ENCODE data around the gene NCAM1.
A peak's percentile ranks its signal among the peaks of the same experiment; 100 is the strongest.
"Not testable (repeated sequence)": the region's sequence is repeated elsewhere in the genome, so short reads cannot be mapped to it uniquely, and the experiment has no call there.

The NCAM1 gene

GRCh38 chr11:112961146-112961668 lies at the start of gene NCAM1:
NCAM1 (plus strand) TSS chr11:112961420.
- peak; percentile 5 for DNase-seq
- Histone ChIP-seq H3K36me3 (ENCODE audit: insufficient read depth, low read length) (no peaks in the 10 kb centered on the region), H3K27ac (ENCODE audit: low read length) (no peak within 1 kb of the TSS), H3K79me2 (ENCODE audit: insufficient read depth, low read length) (no peaks in the 10 kb centered on the region), H4K20me1 (ENCODE audit: insufficient read depth, low read length) (no peaks in the 10 kb centered on the region), H3K27me3 (ENCODE audit: insufficient read depth, low read length, poor library complexity) (no peaks in the 10 kb centered on the region), H3K9ac (ENCODE audit: low read depth, low read length) (no peak within 1 kb of the TSS), H3K4me3 (ENCODE audit: low read depth in 1 of 2, low read length in 2 of 2) (no peak within 1 kb of the TSS), H2AFZ (ENCODE audit: low read depth, low read length) (no peak within 1 kb of the TSS), H3K4me1 (ENCODE audit: insufficient read depth, low read length) (no peaks in the 10 kb centered on the region), H3K4me2 (ENCODE audit: insufficient read depth, low read length) (no peak within 1 kb of the TSS), H3K9me3 (ENCODE audit: insufficient read depth, low read length, severe bottlenecking) (no peaks in the 10 kb centered on the region)
- TF ChIP-seq EZH2 (IDR thresholded peaks at IDR 0.05; ENCODE audit: borderline replicate concordance, low read depth, low read length, severe bottlenecking) (no peak), CTCF (IDR thresholded peaks at IDR 0.05; ENCODE audit: borderline replicate concordance, extremely low read depth, low read length, poor library complexity, severe bottlenecking) (no peak)
- ATAC-seq (ENCODE audit: insufficient read depth, low read depth): no peak

- H3K9ac ChIP-seq (ENCODE audit: low read depth, low read length): no peak overlapping the region
- H3K27ac ChIP-seq (ENCODE audit: low read length): no peak overlapping the region
- no peaks in the 10 kb centered on the region for H3K9me3 ChIP-seq (ENCODE audit: insufficient read depth, low read length, severe bottlenecking)
- H4K20me1 ChIP-seq (ENCODE audit: insufficient read depth, low read length): no peaks in the 10 kb centered on the region
- DNase-seq (no peak), ATAC-seq (ENCODE audit: insufficient read depth, low read depth) (no peak)
- H3K79me2 ChIP-seq (ENCODE audit: insufficient read depth, low read length): no peaks in the 10 kb centered on the region
- no peaks in the 10 kb centered on the region for H3K4me1 ChIP-seq (ENCODE audit: insufficient read depth, low read length)
- H3K27me3 ChIP-seq (ENCODE audit: insufficient read depth, low read length, poor library complexity): peaks cover 4% of the 10 kb centered on the region
- no peaks in the 10 kb centered on the region for H3K36me3 ChIP-seq (ENCODE audit: insufficient read depth, low read length)
- no peak overlapping the region for H3K4me3 ChIP-seq (ENCODE audit: low read depth in 1 of 2, low read length in 2 of 2)
- H3K4me2 ChIP-seq (ENCODE audit: insufficient read depth, low read length): no peak overlapping the region
- H2AFZ ChIP-seq (ENCODE audit: low read depth, low read length): no peak overlapping the region
- TF ChIP-seq CTCF (IDR thresholded peaks at IDR 0.05; ENCODE audit: borderline replicate concordance, extremely low read depth, low read length, poor library complexity, severe bottlenecking) (no peak), EZH2 (IDR thresholded peaks at IDR 0.05; ENCODE audit: borderline replicate concordance, low read depth, low read length, severe bottlenecking) (no peak)
These were observed 38.6 kb upstream of the NCAM1 start for GRCh38 chr11:112922606-112923005.

GRCh38 chr11:112924836-112925235 lies 36.4 kb upstream of the NCAM1 start:
- not testable (repeated sequence) for ATAC-seq (ENCODE audit: insufficient read depth, low read depth); H3K27me3 ChIP-seq (ENCODE audit: insufficient read depth, low read length, poor library complexity); H3K27ac ChIP-seq (ENCODE audit: low read length); DNase-seq; H3K79me2 ChIP-seq (ENCODE audit: insufficient read depth, low read length); H4K20me1 ChIP-seq (ENCODE audit: insufficient read depth, low read length); H3K4me2 ChIP-seq (ENCODE audit: insufficient read depth, low read length); H3K9ac ChIP-seq (ENCODE audit: low read depth, low read length); H3K4me1 ChIP-seq (ENCODE audit: insufficient read depth, low read length); H3K4me3 ChIP-seq (ENCODE audit: low read depth in 1 of 2, low read length in 2 of 2); H3K36me3 ChIP-seq (ENCODE audit: insufficient read depth, low read length); H3K9me3 ChIP-seq (ENCODE audit: insufficient read depth, low read length, severe bottlenecking); H2AFZ ChIP-seq (ENCODE audit: low read depth, low read length)

GRCh38 chr11:112925516-112926310 lies 35.5 kb upstream of the NCAM1 start:
- no peak overlapping the region for H2AFZ ChIP-seq (ENCODE audit: low read depth, low read length)
- H3K27ac ChIP-seq (ENCODE audit: low read length): no peak overlapping the region
- no peaks in the 10 kb centered on the region for H3K36me3 ChIP-seq (ENCODE audit: insufficient read depth, low read length)
- no peak for TF ChIP-seq CTCF (IDR thresholded peaks at IDR 0.05; ENCODE audit: borderline replicate concordance, extremely low read depth, low read length, poor library complexity, severe bottlenecking)
- no peak for TF ChIP-seq EZH2 (IDR thresholded peaks at IDR 0.05; ENCODE audit: borderline replicate concordance, low read depth, low read length, severe bottlenecking)
- peaks cover 4% of the 10 kb centered on the region for H3K27me3 ChIP-seq (ENCODE audit: insufficient read depth, low read length, poor library complexity)
- no peak overlapping the region for H3K4me2 ChIP-seq (ENCODE audit: insufficient read depth, low read length)
- ATAC-seq (ENCODE audit: insufficient read depth, low read depth) (no peak), DNase-seq (no peak)
- H3K79me2 ChIP-seq (ENCODE audit: insufficient read depth, low read length): no peaks in the 10 kb centered on the region
- no peaks in the 10 kb centered on the region for H3K4me1 ChIP-seq (ENCODE audit: insufficient read depth, low read length)
- H3K9ac ChIP-seq (ENCODE audit: low read depth, low read length): no peak overlapping the region
- no peak overlapping the region for H3K4me3 ChIP-seq (ENCODE audit: low read depth in 1 of 2, low read length in 2 of 2)
- no peaks in the 10 kb centered on the region for H4K20me1 ChIP-seq (ENCODE audit: insufficient read depth, low read length)
- H3K9me3 ChIP-seq (ENCODE audit: insufficient read depth, low read length, severe bottlenecking): no peaks in the 10 kb centered on the region
